KG1 (cell line): ENCODE measurements around the gene ZNF367.

Experiments used
- DNase-seq: peaks from one replicate; lab custom pipeline; 2025; lab: John Stamatoyannopoulos, UW

ZNF367 gene

GRCh38 chr9:96418083-96418919, at the start of gene ZNF367:
Gene ZNF367 (minus strand): TSS chr9:96418370. CDS start chr9:96418032, 338 bp downstream.
- DNase-seq: peak; percentile 93

DNA sequence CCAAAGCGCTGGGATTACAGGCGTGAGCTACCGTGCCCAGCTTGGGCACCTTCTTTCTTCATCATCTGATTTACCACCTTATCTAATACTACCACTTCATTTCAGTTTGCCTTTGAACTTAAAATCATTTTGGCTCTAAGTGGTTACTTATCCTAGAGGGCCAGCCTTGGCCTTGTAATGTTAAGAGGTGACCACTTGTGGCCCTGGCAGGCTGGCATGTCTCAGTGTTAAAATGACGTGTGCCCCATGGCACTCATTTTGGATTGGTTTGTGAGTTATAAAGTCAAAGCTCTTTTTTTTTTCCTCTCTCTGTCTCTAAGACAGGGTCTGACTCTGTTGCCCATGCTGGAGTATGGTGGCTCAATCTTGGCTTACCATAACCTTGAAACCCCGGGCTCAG, 49.6 kb upstream of the ZNF367 start:
- DNase-seq: no peak

- no peak for DNase-seq
Observed at GRCh38 chr9:96464426-96464825, 46.3 kb upstream of the ZNF367 start.

DNA sequence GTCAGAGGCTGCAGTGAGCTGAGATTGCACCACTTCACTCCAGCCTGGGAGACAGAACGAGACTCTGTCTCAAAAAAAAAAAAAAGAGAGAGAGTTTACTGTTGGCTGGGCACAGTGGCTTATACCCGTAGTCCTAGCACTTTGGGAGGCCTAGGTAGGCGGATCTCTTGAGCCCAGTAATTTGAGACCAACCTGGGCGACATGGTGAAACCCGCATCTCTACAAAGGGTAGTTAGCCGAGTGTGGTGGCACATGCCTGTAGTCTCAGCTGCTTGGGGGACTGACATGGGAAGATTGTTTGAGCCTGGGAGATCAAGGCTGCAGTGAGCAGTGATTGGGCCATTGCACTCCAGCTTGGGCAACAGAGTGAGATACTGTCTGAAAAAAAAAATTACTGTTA, 44.4 kb upstream of the ZNF367 start:
- no peak for DNase-seq

DNA sequence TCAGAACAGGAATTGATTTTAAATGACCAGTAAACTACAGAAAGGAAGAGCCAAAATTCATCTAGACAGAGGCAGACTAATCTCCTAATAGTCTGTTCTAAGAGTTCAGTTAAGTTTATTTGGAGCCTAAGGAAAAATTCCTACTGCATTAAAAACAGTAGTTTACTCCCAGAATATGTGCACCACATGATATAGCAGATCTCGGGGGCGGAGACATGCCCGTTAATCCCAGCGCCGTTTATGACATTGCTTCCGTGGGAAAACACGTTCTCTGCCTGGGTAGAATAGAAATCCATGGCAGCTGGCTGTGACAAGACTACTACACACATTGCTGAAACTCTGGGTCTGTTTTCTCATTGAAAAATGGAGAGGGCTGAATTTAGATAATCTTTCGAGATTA, 43.2 kb upstream of the ZNF367 start:
- no peak for DNase-seq

- no peak for DNase-seq
Observed at GRCh38 chr9:96460882-96461281, 42.7 kb upstream of the ZNF367 start.

GRCh38 chr9:96460470-96460869, 42.3 kb upstream of the ZNF367 start:
- DNase-seq: no peak

GRCh38 chr9:96459268-96460007, 41.3 kb upstream of the ZNF367 start:
- DNase-seq: no peak

DNA sequence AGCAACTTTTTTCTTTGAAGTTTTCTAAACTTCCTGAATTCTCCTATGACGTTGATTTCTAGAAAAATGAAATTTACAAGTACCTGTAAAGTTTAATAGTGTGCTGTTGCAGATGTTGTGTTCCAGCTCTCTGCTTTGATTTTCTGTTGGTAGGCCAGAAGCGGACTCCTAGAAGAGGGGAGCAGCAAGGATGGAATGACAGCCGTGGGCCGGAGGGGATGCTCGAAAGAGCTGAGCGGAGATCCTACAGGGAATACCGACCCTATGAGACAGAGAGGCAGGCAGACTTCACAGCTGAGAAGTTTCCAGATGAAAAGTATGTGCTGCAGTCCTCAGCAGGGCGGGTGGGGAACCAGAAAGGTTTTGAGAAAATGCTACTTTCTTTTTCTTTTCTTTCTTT, 40.1 kb upstream of the ZNF367 start:
- DNase-seq: no peak

GRCh38 chr9:96457266-96457665, 39.1 kb upstream of the ZNF367 start:
- DNase-seq: no peak

- DNase-seq: no peak
Observed at GRCh38 chr9:96453625-96454024, 35.5 kb upstream of the ZNF367 start.

- no peak for DNase-seq
Observed at GRCh38 chr9:96450613-96451528, 32.7 kb upstream of the ZNF367 start.

DNA sequence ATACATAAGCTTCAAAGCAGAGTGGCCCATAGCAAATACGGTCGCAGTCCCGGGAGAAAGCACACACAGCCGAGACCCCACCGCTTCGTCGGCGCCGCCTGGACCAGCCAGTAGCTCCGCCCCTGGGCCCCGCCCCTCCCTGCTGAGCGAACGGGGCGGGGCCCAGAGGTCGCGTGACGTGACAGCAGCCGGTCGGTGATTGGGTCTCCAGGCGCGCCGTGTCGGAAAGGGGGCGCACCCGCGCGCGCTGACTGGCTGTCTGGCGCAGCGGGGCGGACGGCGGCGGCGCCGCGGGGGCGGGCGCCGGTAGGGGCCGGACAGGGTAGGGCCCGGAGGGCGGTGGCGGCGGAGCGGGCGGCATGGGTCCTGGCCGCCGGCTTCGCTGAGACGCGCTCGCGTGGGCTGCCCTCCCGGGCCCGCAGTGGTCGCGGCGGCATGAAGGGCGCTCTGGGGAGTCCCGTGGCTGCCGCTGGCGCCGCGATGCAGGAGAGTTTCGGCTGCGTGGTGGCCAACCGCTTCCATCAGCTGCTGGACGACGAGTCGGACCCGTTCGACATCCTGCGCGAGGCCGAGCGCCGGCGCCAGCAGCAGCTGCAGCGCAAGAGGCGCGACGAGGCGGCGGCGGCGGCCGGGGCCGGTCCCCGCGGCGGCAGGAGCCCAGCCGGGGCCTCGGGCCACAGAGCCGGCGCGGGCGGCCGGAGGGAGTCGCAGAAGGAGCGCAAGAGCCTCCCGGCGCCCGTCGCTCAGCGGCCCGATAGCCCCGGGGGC, 31.9 kb upstream of the ZNF367 start, which contains the start of gene HABP4:
TSS of gene HABP4 (plus strand) at position 325 of the 768 bp plus-strand sequence. CDS start at position 436, 111 bp downstream.
- DNase-seq: peak; percentile 86

DNA sequence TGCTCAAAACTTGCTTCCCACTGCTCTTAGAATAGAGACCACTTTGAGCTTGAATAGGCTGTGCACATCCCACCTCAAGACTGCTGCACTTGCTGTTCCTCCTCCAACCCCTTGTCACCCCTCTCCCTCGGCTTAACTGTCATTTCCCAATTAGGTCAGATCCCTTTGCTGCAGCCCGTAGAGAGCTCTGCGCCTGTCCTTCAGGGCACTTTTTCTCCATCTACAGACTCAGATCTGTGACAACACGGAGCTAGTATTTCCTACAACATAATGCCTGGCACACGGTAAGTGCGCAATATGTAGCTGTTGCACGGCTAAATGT, 31.3 kb upstream of the ZNF367 start:
- no peak for DNase-seq

GRCh38 chr9:96448546-96449170, 30.5 kb upstream of the ZNF367 start:
- DNase-seq: no peak

- DNase-seq: no peak
Observed at GRCh38 chr9:96447406-96447805, 29.2 kb upstream of the ZNF367 start.

- no peak for DNase-seq
Observed at GRCh38 chr9:96442491-96442890, 24.3 kb upstream of the ZNF367 start.

DNA sequence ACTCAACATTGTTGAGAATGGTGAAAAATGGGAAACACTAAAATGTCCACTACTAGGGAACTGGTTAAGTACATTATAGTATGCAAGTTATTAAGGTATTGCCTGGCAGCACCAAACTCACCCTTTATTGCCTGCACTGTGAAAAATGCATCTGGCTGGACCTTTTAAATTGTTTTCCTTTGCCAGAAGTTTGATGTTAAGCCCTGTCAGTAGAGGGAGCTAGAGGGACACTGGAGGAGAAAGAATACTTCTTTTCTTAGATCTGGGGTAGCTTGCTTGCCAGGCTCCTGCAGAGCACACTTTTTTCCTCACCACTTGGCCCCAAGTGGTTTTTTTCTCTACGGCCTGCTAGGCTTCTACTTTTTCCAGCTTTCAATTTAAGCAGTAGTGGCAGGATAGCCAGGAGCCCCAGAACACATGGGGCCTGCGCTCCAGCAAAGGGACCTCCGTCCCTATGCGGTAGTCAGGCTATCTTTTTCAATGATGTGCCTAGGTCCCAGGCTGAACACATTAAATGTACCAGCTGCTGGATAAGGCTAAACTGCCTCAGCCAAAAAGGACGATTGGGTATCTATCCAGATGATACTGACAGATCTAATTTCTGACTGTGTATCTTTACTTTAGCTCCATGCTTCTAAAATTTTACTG, 23.8 kb upstream of the ZNF367 start:
- peak; percentile 45 for DNase-seq

GRCh38 chr9:96440671-96441199, 22.6 kb upstream of the ZNF367 start:
- no peak for DNase-seq

GRCh38 chr9:96437454-96437853, 19.3 kb upstream of the ZNF367 start:
- DNase-seq: no peak
